Heart left ventricle (tissue), 13 donors: ENCODE results near the gene ASF1B.

ENCODE experiments used
- POLR2A ChIP-seq, 2 donors: fragments of 450-650 bp; IDR thresholded peaks; one replicate each; pipeline ENCODE4 v1.6.1; 2017; ENCODE audit warnings: antibody characterized with exemption in 2 of 2, mild to moderate bottlenecking in 2 of 2, moderate library complexity in 2 of 2
- TF ChIP-seq, protein P1 (sequence below), 12 donors: fragments of 200-600 bp; sonication (generic) in 4 of 12; IDR thresholded peaks; one replicate each; pipeline versions ENCODE4 v1.5.0 to v1.8.0; 2018 to 2022; ENCODE audit warnings: antibody characterized with exemption in 12 of 12, mild to moderate bottlenecking in 5 of 12
- donor health status: ischemic (EF 13 %, LVEDD 7.1; RV severe dilation, severe dysfunction).
- donor health status: DM: no; HTN: yes; CAD: no.
- donor health status: DM: no; HTN: no; CAD: no.
- donor health status: ischemic (EF 25% LVEDD 6.9; RV normal size, moderate dysfunction).
- donor health status: ischemic (EF 25% LVEDD 5.7; RV mildly dilated, moderate dysfunction).
- donor health status: ischemic (EF 35%, LVEDD 5.7; RV mildly dilated, moderate dysfunction).
- donor health status: nonischemic (EF 11% LVEDD 7.7; RV severe dilation, severe dysfunction).
- donor health status: DM: yes; HTN: yes; CAD: no.
- donor health status: PGD.
- donor health status: ischemic (EF 29% LVEDD 5.4; RV normal size, mild dysfunction).
- donor health status: nonischemic (EF 23%, LVEDD 6.1; RV moderate dilation, normal function).

DNA sequence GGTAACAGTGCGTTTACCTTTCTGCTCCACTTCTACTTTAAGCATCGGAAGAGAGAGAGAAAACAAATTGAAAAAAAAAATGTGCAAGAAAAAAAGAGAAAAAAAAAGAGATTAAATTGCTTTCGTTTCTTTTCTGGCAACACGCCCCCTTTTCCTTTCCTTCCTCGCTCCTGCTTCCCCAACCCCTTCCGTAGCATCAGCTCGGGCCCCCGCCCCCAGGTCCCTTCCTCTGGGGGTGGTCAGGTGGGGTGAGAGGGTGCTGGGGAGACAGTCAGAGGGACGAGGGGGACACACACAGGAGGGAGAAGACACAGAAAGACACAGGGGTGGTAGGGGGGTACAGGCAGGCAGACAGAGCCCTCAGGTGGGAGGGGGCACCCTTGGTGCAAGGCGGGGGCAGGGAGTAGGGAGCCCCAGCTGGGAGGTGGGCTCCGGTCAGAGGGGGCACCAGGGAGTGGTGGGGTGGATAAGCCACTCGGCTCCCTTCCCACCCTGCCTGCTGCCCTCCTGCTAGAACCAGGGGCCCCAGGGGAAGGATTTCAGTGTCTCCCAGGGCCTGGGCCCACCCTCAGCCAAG is 30.7 kb upstream of the ASF1B start:
- no peak for TF ChIP-seq POLR2A (IDR thresholded peaks at IDR 0.05)
- TF ChIP-seq, protein P1, sequence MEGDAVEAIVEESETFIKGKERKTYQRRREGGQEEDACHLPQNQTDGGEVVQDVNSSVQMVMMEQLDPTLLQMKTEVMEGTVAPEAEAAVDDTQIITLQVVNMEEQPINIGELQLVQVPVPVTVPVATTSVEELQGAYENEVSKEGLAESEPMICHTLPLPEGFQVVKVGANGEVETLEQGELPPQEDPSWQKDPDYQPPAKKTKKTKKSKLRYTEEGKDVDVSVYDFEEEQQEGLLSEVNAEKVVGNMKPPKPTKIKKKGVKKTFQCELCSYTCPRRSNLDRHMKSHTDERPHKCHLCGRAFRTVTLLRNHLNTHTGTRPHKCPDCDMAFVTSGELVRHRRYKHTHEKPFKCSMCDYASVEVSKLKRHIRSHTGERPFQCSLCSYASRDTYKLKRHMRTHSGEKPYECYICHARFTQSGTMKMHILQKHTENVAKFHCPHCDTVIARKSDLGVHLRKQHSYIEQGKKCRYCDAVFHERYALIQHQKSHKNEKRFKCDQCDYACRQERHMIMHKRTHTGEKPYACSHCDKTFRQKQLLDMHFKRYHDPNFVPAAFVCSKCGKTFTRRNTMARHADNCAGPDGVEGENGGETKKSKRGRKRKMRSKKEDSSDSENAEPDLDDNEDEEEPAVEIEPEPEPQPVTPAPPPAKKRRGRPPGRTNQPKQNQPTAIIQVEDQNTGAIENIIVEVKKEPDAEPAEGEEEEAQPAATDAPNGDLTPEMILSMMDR (IDR thresholded peaks at IDR 0.05) = no peak
